Tibial artery (tissue), 4 donors: ENCODE results near the gene NDUFV1.
A peak's percentile ranks its signal among the peaks of the same experiment; 100 is the strongest.

Experiments used
- DNase-seq, 2 donors: peaks; one replicate each; pipeline ENCODE4 v3.0.0-alpha.2; 2019
- H3K27ac ChIP-seq, 2 donors: fragments of 200-600 bp; sonication (generic) in 1 of 2; 1 replicate in 1 of 2; 2 replicates in 1 of 2; pipeline ENCODE4 v1.5.1; 2018 to 2019; ENCODE audit warnings: mild to moderate bottlenecking in 1 of 2
- H3K27me3 ChIP-seq, 2 donors: fragments of 200-600 bp; sonication (generic) in 1 of 2; one replicate each; pipeline versions ENCODE4 v1.5.1 to v1.6.0; 2016 to 2019
- H3K36me3 ChIP-seq, 3 donors: fragments of 200-600 bp; sonication (generic) in 2 of 3; one replicate each; pipeline ENCODE4 v1.5.1; 2016 to 2019; ENCODE audit warnings: mild to moderate bottlenecking in 2 of 3
- H3K4me1 ChIP-seq, 4 donors: fragments of 200-600 bp; sonication (generic) in 2 of 4; 1 replicate in 3 of 4; 2 replicates in 1 of 4; pipeline ENCODE4 v1.5.1; 2016 to 2019
- H3K4me3 ChIP-seq, 2 donors: fragments of 200-600 bp; sonication (generic) in 1 of 2; 1 replicate in 1 of 2; 2 replicates in 1 of 2; pipeline ENCODE4 v1.5.1; 2018 to 2019; ENCODE audit warnings: mild to moderate bottlenecking in 2 of 2
- H3K9me3 ChIP-seq, 3 donors: fragments of 200-600 bp; sonication (generic) in 1 of 3; one replicate each; pipeline ENCODE4 v1.5.1; 2016 to 2019
- CTCF ChIP-seq, 2 experiments: fragments of 200-600 bp in 1 of 2; fragments of 450-650 bp in 1 of 2; IDR thresholded peaks; one replicate each; pipeline ENCODE4 v1.5.1; 2017 to 2019; ENCODE audit warnings: antibody characterized with exemption in 2 of 2, mild to moderate bottlenecking in 1 of 2, moderate library complexity in 1 of 2
- intact Hi-C: fragments of 100-400 bp; cut with DNase I; formaldehyde crosslinking; loops from one replicate; pipeline ENCODE4 v1.15.0; 2023; ENCODE audit warnings: low total_unique reads

The NDUFV1 gene

GRCh38 chr11:67576735-67577475 is 29.8 kb upstream of the NDUFV1 start:
- H3K36me3 ChIP-seq = no peaks in the 10 kb centered on the region
- no peak for DNase-seq
- TF ChIP-seq CTCF (IDR thresholded peaks at IDR 0.05) = no peak
- H3K27ac ChIP-seq = no peak overlapping the region
- no peaks in the 10 kb centered on the region for H3K9me3 ChIP-seq
- peaks cover 0 to 35% of the 10 kb centered on the region in 2 donors for H3K27me3 ChIP-seq
- intact Hi-C loops = no loop called here
- no peak overlapping the region for H3K4me3 ChIP-seq
- no peaks in the 10 kb centered on the region for H3K4me1 ChIP-seq

GRCh38 chr11:67577951-67578350 is 28.8 kb upstream of the NDUFV1 start:
- DNase-seq = no peak
- intact Hi-C loops = no loop called here
- Histone ChIP-seq H3K27me3 (peaks cover 0 to 35% of the 10 kb centered on the region in 2 donors), H3K4me3 (no peak overlapping the region), H3K36me3 (no peaks in the 10 kb centered on the region), H3K4me1 (peaks cover 0 to 6% (median 2%) of the 10 kb centered on the region in 4 donors), H3K27ac (no peak overlapping the region), H3K9me3 (no peaks in the 10 kb centered on the region)
- TF ChIP-seq CTCF (IDR thresholded peaks at IDR 0.05) = no peak

- H3K4me3 ChIP-seq = no peak overlapping the region
- peaks cover 0 to 27% (median 18%) of the 10 kb centered on the region in 4 donors for H3K4me1 ChIP-seq
- no peaks in the 10 kb centered on the region for H3K9me3 ChIP-seq
- intact Hi-C loops = no loop called here
- no peak for DNase-seq
- TF ChIP-seq CTCF (IDR thresholded peaks at IDR 0.05) = no peak
- peaks cover 0 to 14% of the 10 kb centered on the region in 2 donors for H3K27me3 ChIP-seq
- H3K36me3 ChIP-seq = peaks cover 0 to 20% (median 16%) of the 10 kb centered on the region in 3 donors
- H3K27ac ChIP-seq = no peak overlapping the region
These were observed 25.3 kb upstream of the NDUFV1 start for GRCh38 chr11:67581469-67581868.

- Histone ChIP-seq H3K4me3 (no peak overlapping the region), H3K36me3 (peaks cover 0 to 26% (median 21%) of the 10 kb centered on the region in 3 donors), H3K27me3 (peaks cover 0 to 9% of the 10 kb centered on the region in 2 donors), H3K9me3 (no peaks in the 10 kb centered on the region), H3K4me1 (peaks cover 0 to 27% (median 18%) of the 10 kb centered on the region in 4 donors), H3K27ac (no peak overlapping the region)
- TF ChIP-seq CTCF (IDR thresholded peaks at IDR 0.05) = no peak
- DNase-seq = no peak
- intact Hi-C loops = no loop called here
These were observed 24.7 kb upstream of the NDUFV1 start for GRCh38 chr11:67582011-67582410.

GRCh38 chr11:67583247-67584204 is 23.2 kb upstream of the NDUFV1 start, which contains the start of gene GSTP1:
Gene GSTP1, plus strand, starts transcription at chr11:67583812. Its CDS starts 32 bp downstream, at chr11:67583844.
- TF ChIP-seq CTCF (IDR thresholded peaks at IDR 0.05) = peak; percentile 83 to 90
- Histone ChIP-seq H3K9me3 (no peaks in the 10 kb centered on the region), H3K36me3 (peaks cover 0 to 41% (median 30%) of the 10 kb centered on the region in 3 donors), H3K27ac (peak within 1 kb of the TSS; percentile 95 to 99), H3K4me1 (peaks cover 0 to 27% (median 18%) of the 10 kb centered on the region in 4 donors), H3K27me3 (no peaks in the 10 kb centered on the region), H3K4me3 (peak within 1 kb of the TSS; percentile 69 to 83)
- peak; percentile 93 to 97 for DNase-seq
- intact Hi-C loops = no loop called here
